Activated T-helper 1 cell treated with Interleukin-2 at 50 U/mL for 16 hours (primary cell): ENCODE results near the gene CARD19.
A peak's percentile ranks its signal among the peaks of the same experiment; 100 is the strongest.

Experiments
- DNase-seq: peaks from one replicate; pipeline ENCODE4 v3.0.0-alpha.2; 2020; ENCODE audit warnings: low read depth

Gene CARD19

DNA sequence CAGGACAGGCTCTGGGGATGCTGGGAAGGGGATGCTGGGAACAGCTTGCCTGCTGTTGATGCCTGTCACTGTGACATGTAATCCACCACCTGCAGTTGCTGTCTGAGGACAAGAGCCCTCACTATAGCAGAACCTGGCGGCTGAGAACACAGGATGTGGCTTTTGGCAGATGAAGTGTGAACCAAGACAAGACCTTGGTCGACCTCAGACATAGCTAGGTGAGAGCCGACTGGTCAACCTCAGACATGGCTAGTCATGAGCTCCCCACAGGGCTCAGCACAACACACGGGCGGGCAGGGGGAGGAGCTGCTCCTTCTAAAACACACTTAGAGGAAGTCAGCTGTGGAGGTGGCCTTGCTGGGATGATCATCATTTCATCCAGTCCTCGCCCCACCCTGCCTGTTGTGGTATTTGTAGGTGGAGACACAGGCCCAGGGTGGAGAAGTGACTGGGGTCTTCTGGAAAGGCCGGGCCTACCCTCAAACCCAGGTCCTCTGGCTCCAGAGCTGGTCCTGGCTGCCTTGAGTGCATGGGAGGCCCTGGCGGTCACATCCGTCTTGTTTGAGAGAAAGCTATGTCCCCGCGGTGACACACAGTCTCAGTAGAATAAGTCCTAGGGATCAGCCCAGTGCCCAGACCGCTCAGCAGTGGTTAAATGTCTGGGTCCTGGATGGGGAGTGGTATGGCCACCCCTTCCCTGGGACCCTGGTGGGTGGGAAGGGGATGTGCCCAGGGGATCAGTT lies 31.5 kb upstream of the CARD19 start:
- peak; percentile 82 for DNase-seq

DNA sequence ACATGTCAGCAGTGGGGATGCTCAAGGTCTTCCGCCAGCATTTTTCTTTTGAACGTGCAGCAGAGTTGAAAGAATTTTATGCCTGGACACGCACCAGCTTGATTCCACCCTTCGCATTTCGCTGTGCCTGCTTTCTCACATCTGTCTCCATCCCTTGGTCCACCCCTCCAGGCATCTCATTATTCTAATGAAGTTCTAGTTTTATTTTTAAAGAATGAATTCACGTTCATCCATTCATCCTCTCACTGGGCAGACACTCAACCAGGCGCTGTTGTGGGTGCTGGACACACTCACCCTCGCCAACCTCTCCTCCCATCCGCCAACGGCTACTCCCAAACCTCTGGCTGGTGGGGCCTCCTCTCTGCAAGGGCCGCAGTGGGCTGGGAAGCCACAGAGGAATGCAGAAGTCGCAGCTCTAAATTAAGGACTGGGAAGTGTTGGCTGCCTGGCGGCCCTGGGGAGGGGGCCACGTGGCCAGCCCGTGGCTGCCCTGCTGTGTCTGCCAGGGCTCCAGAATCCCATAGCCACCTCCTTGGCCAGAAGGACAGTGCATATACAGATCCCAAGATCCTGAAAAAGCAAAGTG lies 30.8 kb upstream of the CARD19 start:
- no peak for DNase-seq

DNA sequence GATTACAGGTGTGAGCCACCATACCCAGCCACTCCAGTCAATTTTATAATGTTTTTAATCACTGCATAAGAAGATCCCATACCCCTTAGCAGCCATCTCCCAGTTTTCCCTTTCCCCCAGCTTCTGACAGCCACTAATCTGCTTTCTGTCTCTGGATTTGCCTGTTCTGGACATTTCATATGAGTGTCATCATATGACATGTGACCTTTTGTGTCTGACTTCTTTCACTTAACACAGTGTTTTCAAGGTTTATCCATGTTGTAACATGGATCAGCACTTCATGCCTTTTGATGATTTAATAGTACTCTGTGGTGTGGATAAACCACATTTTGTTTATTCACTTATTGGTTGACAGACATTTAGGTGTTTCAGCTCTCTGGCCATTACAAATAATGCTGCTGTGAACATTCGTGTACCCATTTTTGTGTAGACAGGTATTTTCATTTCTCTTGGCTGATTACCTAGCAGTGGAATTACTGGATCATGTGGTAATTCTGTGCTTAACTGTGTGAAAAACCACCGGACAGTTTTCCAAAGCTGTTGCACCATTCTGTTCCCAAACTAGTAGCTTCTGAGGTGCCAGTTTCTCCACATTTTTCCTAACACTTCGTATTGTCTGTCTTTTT lies 28.9 kb upstream of the CARD19 start:
- DNase-seq: no peak

GRCh38 chr9:93068956-93069355 lies 27.1 kb upstream of the CARD19 start:
- DNase-seq: no peak

- no peak for DNase-seq
These were observed 24.6 kb upstream of the CARD19 start for GRCh38 chr9:93071464-93071863.

- no peak for DNase-seq
These were observed 23.6 kb upstream of the CARD19 start for GRCh38 chr9:93072383-93072795.

DNA sequence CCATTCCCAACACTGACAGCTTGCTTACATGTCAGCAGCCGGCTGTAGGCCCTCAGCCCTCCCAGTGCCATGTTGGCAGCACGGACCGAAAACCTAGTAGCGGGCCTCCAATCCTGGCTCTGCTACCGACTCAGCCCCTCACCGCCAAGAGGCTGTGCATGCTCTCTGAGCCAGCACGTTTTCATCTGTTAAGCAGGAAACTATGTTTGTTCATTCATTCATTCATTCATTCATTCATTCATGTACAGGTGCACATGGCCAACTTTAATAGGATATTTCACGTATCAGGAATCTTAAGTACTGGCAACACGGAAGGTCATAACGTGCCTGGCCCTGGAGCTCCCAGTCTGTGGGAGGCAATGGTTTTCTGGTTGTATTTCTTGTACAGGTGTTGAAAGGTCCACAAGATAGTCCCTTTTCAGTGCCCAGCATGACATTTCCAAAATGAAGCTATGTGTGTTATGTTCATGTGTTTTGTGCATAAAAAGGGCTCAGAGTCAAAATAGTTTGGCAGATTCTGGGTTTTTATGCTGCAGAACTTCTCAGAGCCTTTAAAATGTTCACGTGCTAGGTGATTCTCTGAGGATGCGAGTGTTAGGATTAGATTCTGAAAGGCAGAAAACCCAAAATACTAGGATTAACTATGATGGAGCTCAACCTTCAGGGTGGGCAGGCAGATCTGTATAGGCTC lies 19.8 kb upstream of the CARD19 start:
- no peak for DNase-seq

GRCh38 chr9:93076792-93077128 lies 19.3 kb upstream of the CARD19 start:
- no peak for DNase-seq

- DNase-seq: no peak
These were observed 18.6 kb upstream of the CARD19 start for GRCh38 chr9:93077367-93077766.

DNA sequence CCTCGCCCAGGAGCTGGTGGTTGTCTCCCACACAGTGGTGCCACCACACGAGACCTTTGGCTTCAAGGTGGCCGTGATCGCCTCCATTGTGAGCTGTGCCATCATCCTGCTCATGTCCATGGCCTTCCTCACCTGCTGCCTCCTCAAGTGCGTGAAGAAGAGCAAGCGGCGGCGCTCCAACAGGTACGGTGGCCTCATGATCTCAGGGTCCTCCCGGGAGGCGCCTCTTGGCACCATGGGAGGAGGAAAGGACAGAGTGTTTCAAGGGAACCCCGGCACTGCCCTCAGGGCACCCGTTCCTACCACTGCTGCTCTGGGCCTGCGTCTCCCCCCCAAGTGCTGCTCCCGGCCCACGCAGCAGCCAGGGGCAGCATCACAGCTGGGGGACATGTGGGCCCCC lies 18.2 kb upstream of the CARD19 start:
- DNase-seq: no peak

- DNase-seq: no peak
These were observed 16.6 kb upstream of the CARD19 start for GRCh38 chr9:93079371-93079770.

DNA sequence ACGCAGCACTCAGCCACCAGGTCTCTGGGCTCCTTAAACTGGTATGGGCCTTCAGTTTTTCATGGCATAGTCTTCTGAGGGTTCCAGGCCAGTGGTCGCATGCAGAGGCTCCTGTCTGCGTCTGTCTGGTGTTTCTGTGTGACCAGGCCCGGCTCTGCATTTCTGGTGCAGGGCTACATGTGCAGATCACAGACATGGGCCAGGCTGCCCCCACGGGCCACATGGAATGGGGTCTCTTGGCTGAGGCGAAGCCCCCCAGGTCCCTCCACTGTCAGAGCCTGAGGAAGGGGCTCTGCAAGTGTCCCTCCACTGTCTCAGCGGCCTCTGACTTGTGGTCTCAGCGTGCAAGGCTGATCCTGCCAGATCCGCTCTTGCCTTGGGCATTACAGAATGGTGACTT lies 15.6 kb upstream of the CARD19 start:
- DNase-seq: no peak

GRCh38 chr9:93081081-93081529 lies 14.9 kb upstream of the CARD19 start:
- no peak for DNase-seq

- no peak for DNase-seq
These were observed 14.1 kb upstream of the CARD19 start for GRCh38 chr9:93081931-93082330.

- DNase-seq: no peak
These were observed 13.1 kb upstream of the CARD19 start for GRCh38 chr9:93082841-93083411.

DNA sequence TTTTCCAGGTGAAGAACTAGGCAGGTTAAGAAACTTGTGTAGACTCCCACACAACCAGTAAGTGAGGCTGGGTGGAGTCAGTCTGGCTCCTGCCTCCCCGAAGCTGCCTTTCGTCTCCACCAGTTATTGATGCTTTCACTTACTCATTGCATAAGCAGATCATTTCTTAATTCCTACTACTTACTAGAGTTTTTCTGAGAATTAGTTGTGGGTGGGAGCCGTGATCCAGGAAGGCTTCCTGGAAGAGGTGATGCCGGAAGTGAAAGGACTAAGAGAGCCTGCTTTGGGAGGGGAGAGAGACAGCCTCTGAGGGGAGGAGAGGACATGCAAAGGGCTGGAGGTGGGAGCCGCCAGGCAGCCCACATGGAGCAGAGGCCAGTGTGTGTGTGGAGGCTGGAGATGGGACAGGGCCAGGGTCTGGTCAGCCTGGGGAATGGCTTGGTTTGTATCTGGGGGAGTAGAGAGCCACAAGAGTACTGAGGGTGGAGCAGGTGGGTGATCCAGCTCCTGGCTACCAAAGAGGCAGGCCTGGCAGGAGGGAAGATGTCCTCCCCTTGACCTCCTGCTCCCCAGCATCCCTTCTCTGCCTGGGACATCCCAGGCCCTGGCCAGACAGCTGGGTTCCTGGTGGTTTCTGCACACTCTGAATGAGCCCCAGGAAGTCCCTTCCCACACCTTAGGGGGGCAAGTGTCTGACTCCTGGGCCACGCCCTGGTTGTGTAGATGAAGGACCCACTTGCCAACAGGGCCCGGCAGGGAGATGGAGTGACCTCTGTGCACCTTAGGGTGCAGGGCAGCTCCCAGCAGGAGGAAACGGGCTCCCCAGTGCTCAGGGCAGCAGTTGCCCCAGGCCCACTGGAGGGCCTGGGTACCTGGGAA lies 12.2 kb upstream of the CARD19 start:
- DNase-seq: no peak

DNA sequence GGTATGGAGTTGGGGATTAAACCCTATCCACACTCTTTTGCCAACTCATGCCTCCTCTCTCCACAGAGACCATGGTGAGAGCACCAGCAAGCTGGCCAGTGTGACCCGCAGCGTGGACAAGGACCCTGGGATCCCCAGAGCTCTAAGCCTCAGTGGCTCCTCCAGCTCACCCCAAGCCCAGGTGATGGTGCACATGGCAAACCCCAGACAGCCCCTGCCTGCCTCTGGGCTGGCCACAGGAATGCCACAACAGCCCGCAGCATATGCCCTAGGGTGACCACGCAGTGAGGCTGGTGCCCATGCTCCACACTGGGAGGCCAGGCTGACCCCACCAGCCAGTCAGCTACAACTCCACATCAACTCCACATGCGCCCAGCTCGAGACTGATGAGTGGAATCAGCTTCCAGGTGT lies 11.5 kb upstream of the CARD19 start:
- no peak for DNase-seq

DNA sequence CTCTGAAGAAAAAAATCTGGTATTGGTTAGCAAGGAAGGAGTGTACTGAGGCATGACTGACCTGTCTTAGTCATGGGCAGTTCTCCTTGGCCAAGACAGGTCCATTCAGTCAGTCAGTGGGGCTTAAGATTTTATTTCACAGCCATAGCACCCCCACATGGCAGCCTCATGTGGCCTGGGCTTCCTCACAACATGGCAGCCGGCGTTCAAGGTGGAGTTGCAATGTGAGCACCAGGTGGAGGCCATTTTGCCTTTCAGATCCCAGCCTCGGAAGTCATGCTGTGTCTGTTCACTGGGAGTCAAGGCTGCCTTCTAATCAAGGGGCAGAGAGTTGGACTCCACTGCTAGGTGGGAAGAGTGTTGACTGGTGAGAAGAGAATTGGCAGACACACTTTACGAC lies 10.3 kb upstream of the CARD19 start:
- DNase-seq: no peak

DNA sequence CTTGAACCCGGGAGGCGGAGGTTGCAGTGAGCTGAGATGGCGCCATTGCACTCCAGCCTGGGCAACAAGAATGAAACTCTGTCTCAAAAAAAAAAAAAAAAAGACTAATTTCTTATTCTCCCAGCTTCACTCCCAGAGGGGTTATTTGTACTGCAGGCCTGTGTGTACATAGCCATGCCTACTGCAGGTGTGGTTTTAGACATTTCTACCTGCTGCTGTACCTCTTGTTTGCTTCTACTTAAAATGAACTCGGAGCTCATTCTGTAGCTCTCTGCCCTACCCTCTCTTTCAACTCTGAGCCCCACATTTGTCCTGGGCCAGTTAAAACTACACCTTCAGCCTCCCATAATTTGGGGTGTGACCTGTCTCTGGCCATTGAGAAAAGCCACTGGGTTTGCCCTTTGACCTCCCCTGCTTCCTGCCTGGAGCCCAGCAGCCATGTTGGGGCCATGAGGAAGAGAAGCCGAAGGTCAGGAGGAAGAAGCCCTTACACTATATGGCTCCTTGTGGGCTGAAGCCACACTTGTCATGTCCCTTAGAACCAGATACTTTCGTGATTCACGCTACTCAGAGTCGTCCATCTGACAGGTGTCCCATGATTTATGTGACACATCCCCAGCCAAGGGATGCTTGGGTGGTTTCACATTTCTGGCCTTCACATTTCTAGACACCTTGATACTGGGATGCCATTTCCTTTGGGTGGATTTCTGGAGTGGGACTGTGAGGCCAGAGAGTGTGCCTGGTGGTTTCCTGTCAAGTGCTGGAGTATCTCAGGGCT lies 9.4 kb upstream of the CARD19 start:
- DNase-seq: no peak

DNA sequence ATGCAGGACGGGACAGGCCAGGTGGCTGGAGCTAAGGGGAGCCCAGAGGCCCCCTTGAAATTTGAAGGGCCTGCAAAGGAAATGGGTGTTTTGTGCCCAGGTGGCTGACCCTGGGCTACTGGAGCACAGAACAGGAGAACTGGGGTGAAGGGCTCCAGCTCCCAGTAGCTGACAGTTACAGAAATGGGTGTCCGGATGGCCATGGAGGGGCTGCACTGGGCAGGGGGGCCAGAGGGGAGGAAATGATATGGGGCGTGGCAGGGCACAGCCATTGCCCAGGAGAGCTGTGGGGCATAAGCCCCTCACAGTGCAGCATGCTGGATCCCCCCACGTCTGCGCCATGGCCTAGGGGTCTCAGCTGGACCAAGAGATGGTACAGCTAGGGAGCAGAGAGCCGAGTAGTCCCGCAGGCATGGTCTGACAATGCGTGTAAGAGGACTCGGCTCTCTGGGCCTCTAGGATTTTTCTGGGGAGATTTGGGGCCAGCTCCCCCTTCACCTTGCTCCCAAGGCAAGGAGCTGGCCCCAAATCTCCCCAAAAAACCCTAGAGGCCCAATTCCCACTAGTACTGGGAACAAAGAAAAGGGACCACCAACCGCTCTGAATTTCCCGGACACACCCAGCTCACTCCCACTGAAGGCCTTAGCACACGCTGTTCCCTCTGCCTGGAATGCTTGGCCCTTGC lies 7.9 kb upstream of the CARD19 start:
- no peak for DNase-seq
